Mesothelial cell of epicardium (in vitro differentiated cells): ENCODE measurements around the gene TRUB1. TPM values are rescaled to one million over a fixed set of nuclear protein-coding genes. Genes with fewer than 3 reads are reported as not detected.
A peak's percentile ranks its signal among the peaks of the same experiment; 100 is the strongest.

ENCODE experiments used
- DNase-seq, 2 experiments: peaks; one replicate each; pipeline ENCODE4 v3.0.0; 2021; ENCODE audit warnings: low spot score in 2 of 2; ENCODE audit not compliant: unreplicated experiment in 2 of 2
- H3K27ac Mint-ChIP-seq: 2 replicates; pipeline ENCODE4 v1.8.0; 2021; ENCODE audit warnings: mixed read lengths
- H3K27me3 Mint-ChIP-seq: 2 replicates; pipeline ENCODE4 v1.8.0; 2021; ENCODE audit warnings: low read depth, mixed read lengths
- H3K36me3 Mint-ChIP-seq: 2 replicates; pipeline ENCODE4 v1.8.0; 2021; ENCODE audit warnings: mixed read lengths
- H3K4me1 Mint-ChIP-seq: 2 replicates; pipeline ENCODE4 v1.8.0; 2021; ENCODE audit warnings: mixed read lengths
- H3K4me3 Mint-ChIP-seq: 2 replicates; pipeline ENCODE4 v1.8.0; 2021; ENCODE audit warnings: mild to moderate bottlenecking, moderate library complexity, mixed read lengths
- H3K9me3 Mint-ChIP-seq: 2 replicates; pipeline ENCODE4 v1.8.0; 2021; ENCODE audit warnings: mixed read lengths
- total RNA-seq: library from RNA; stranded (reverse); gene quantifications from 3 replicates; pipeline ENCODE4 v1.2.1, GENCODE V29; 2021
- TF ChIP-seq, protein P1 (sequence below): fragments of 200-600 bp; sonication (generic); IDR thresholded peaks from one replicate; pipeline ENCODE4 v1.5.0; 2021; ENCODE audit warnings: antibody characterized with exemption; ENCODE audit not compliant: unreplicated experiment

The TRUB1 gene
- total RNA-seq, 1 donor from 2014 or later: 23.6 TPM

DNA sequence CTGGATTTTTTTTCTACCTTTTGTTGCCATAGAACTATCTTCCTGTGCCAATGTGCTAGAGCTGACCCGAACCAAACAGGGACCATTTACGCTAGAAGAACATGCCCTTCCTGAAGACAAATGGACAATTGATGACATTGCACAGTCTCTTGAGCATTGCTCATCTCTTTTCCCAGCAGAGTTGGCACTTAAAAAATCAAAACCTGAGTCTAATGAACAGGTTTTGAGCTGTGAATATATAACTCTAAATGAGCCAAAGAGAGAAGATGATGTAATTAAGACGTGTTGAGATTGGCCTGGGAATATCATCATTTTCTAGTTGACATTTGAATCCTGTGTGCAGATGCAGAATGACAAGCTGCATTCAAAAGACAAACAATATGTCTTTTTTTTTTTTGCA lies 37.1 kb downstream of the TRUB1 start:
- Mint-ChIP-seq H3K36me3 (peaks cover 21% of the 10 kb centered on the region), H3K27me3 (no peaks in the 10 kb centered on the region), H3K4me3 (no peak overlapping the region), H3K9me3 (peaks cover 2% of the 10 kb centered on the region), H3K27ac (no peak overlapping the region), H3K4me1 (no peaks in the 10 kb centered on the region)
- TF ChIP-seq, protein P1, sequence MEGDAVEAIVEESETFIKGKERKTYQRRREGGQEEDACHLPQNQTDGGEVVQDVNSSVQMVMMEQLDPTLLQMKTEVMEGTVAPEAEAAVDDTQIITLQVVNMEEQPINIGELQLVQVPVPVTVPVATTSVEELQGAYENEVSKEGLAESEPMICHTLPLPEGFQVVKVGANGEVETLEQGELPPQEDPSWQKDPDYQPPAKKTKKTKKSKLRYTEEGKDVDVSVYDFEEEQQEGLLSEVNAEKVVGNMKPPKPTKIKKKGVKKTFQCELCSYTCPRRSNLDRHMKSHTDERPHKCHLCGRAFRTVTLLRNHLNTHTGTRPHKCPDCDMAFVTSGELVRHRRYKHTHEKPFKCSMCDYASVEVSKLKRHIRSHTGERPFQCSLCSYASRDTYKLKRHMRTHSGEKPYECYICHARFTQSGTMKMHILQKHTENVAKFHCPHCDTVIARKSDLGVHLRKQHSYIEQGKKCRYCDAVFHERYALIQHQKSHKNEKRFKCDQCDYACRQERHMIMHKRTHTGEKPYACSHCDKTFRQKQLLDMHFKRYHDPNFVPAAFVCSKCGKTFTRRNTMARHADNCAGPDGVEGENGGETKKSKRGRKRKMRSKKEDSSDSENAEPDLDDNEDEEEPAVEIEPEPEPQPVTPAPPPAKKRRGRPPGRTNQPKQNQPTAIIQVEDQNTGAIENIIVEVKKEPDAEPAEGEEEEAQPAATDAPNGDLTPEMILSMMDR: no peak
- DNase-seq: no peak

DNA sequence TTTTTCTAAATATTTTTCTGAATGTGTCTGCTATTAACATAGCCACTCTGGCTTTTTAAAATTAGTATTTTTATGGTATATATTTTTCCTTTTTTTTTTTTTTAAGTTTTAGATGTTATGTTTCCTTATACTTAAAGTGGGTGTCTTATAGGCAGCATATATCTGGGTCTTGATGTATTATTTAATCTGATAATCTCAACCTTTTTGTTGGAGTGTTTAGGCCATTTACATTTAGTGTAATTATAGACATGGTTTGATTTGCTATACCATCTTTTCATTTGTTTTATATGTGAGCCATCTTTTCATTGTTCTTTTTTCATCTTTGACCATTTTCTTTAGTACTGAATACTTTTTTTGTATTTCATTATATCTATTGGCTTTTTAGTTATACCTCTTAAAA lies 45.0 kb downstream of the TRUB1 start:
- H3K4me3 Mint-ChIP-seq: no peak overlapping the region
- H3K27me3 Mint-ChIP-seq: no peaks in the 10 kb centered on the region
- no peak for DNase-seq
- no peak overlapping the region for H3K27ac Mint-ChIP-seq
- TF ChIP-seq, protein P1: no peak
- peaks cover 71% of the 10 kb centered on the region for H3K36me3 Mint-ChIP-seq
- no peaks in the 10 kb centered on the region for H3K4me1 Mint-ChIP-seq
- peaks cover 61% of the 10 kb centered on the region for H3K9me3 Mint-ChIP-seq

DNA sequence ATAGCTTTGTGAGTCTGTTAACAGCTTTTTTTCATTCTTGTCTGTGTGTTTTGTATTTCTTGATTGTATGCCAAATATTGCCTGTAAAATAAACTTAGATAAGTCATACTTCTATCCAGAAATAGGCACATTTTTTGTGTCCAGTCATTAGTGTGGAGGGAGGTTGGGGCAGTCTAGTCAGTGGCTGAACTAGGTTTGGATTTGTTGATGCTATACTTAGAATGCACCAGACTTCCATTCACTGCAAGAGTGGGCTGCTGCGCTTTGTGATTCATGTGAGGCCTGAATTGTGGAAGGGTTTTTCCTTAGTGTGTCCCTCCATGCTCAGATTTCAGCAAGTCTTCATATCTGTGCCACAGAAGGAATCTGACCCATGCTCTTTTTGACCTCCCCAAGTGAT lies 50.0 kb downstream of the TRUB1 start:
- no peaks in the 10 kb centered on the region for H3K27me3 Mint-ChIP-seq
- peaks cover 43% of the 10 kb centered on the region for H3K9me3 Mint-ChIP-seq
- H3K36me3 Mint-ChIP-seq: peaks cover 47% of the 10 kb centered on the region
- H3K27ac Mint-ChIP-seq: no peak overlapping the region
- TF ChIP-seq, protein P1: no peak
- no peak for DNase-seq
- no peak overlapping the region for H3K4me3 Mint-ChIP-seq
- peaks cover 7% of the 10 kb centered on the region for H3K4me1 Mint-ChIP-seq

DNA sequence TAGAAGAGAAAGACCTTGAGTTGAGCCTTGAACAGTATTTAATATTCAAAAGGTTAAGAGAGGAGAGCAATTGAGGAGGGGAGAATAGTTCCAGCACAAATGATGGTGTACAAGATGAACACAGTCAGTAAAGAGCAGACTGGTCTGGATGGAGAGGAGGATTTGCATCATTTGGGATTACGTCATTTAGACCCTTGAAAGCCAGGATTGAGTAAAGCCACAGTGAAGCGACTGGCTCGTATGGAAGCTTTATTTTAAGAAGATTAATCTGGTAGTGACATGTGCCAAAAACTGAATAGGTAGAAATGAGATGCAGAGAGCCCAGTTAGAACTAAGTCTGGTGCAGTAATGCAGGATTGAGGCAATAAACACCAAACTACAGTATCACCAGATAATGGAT lies 52.6 kb downstream of the TRUB1 start:
- H3K36me3 Mint-ChIP-seq: peaks cover 21% of the 10 kb centered on the region

DNA sequence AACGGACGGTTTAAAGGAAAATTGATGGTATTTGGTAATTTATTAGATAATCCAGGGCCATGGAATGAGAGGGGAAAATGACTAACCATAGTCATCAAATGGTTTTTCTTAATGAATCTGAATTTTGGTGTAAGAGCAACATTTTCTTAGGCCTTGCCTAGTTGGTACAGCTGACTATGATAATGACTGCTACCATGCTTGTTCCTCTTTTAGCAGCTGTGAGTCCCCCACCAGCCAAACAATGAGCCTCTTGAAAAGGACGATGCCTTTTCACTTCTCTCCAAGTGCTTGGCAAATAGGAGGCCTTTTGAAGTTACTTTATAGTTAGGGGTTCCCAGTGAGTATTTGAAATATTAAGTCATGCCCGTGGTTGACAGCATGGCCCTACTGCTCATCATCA lies 53.0 kb downstream of the TRUB1 start:
- H3K27ac Mint-ChIP-seq: no peak overlapping the region
- H3K4me3 Mint-ChIP-seq: no peak overlapping the region
- peaks cover 7% of the 10 kb centered on the region for H3K4me1 Mint-ChIP-seq
- peaks cover 13% of the 10 kb centered on the region for H3K9me3 Mint-ChIP-seq
- peaks cover 17% of the 10 kb centered on the region for H3K36me3 Mint-ChIP-seq
- TF ChIP-seq, protein P1: no peak
- H3K27me3 Mint-ChIP-seq: no peaks in the 10 kb centered on the region
- DNase-seq: no peak

More for the DNA sequence above, 52.6 kb downstream of the TRUB1 start:
- no peak overlapping the region for H3K27ac Mint-ChIP-seq
- TF ChIP-seq, protein P1: no peak
- peaks cover 7% of the 10 kb centered on the region for H3K4me1 Mint-ChIP-seq
- no peak overlapping the region for H3K4me3 Mint-ChIP-seq
- H3K9me3 Mint-ChIP-seq: peaks cover 17% of the 10 kb centered on the region
- DNase-seq: no peak
- H3K27me3 Mint-ChIP-seq: no peaks in the 10 kb centered on the region

DNA sequence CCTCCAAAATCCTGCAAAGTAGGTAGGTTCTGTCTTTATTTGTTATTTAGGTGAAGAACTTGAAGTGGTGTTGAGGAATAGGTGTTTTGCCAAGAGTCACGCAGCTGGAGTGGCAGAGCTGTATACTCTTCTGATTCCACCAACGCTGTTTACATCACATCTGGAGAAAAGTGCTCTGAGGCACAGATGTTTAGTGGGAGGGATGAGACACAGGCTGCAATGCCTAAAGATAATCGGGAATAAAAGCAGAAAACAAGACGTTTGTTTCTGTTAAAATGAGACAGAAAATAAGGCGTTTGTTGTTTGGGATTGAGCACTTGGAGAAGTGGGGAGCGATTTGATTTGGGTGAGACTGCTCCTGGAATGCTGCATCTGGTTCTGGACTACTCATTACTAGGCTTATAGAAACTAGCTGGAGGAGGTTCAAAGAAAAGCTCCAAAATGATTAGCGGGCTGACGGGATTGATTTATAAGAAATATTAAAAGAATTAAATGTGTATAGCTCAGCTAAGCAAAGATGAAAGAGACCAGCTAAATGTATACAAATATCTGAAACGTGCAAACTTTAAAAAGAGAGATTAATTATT lies 54.3 kb downstream of the TRUB1 start:
- TF ChIP-seq, protein P1: no peak
- DNase-seq: no peak
- Mint-ChIP-seq H3K27ac (peak overlapping the region; percentile 20), H3K36me3 (peaks cover 11% of the 10 kb centered on the region), H3K4me1 (peaks cover 7% of the 10 kb centered on the region), H3K9me3 (peaks cover 6% of the 10 kb centered on the region), H3K27me3 (no peaks in the 10 kb centered on the region), H3K4me3 (no peak overlapping the region)
